Endothelial cell of umbilical vein (primary cell): ENCODE data around the gene GALNT12. TPM values are rescaled to one million over a fixed set of nuclear protein-coding genes. Genes with fewer than 3 reads are reported as not detected.

Source experiments
- BruUV-seq: library from RNA; stranded (reverse); fragments of 400-500 nt; replicated peaks from 2 replicates; lab custom pipeline; 2021; lab: Mats Ljungman, UMichigan
- CTCF ChIA-PET: fragments of 300-600, 350-600 bp; sonication (Branson Sonifier 250); formaldehyde crosslinking; loops from one replicate; lab custom pipeline; 2021; ENCODE audit warnings: antibody characterized with exemption, inconsistent platforms; lab: Charles Lee
- POLR2A ChIA-PET: fragments of 300-600, 350-600 bp; sonication (Branson Sonifier 250); formaldehyde crosslinking; loops from one replicate; lab custom pipeline; 2021; ENCODE audit warnings: antibody characterized with exemption, inconsistent platforms; lab: Charles Lee
- DNase-seq: peaks from one replicate; pipeline ENCODE4 v3.0.0-alpha.2; 2011; ENCODE audit warnings: low read depth, low spot score
- FAIRE-seq: peaks from 2 replicates; lab custom pipeline; 2011; peaks lifted over from hg19 to GRCh38; lab: Jason Lieb, UNC
- H2AFZ ChIP-seq: 2 replicates; pipeline ENCODE4 v1.6.0; 2012; ENCODE audit warnings: low read depth, low read length, control low read depth, inconsistent platforms
- H3K27ac ChIP-seq: 2 replicates; pipeline ENCODE4 v1.5.1; 2011; ENCODE audit warnings: low read depth, mild to moderate bottlenecking, control low read depth, low read length, moderate library complexity; ENCODE audit not compliant: insufficient read depth
- H3K27me3 ChIP-seq, 2 experiments: 2 replicates each; pipeline versions ENCODE4 v1.6.0 to v1.6.1; 2011; ENCODE audit warnings: low read length in 2 of 2, mixed read lengths in 1 of 2; ENCODE audit not compliant: control insufficient read depth in 2 of 2, insufficient read depth in 2 of 2
- H3K36me3 ChIP-seq, 2 experiments: 2 replicates in 1 of 2; 3 replicates in 1 of 2; pipeline ENCODE4 v1.5.1; 2011; ENCODE audit warnings: low read length in 2 of 2, mild to moderate bottlenecking in 1 of 2, moderate library complexity in 1 of 2; ENCODE audit not compliant: control insufficient read depth in 2 of 2, insufficient read depth in 2 of 2; ENCODE audit errors: extremely low read depth in 1 of 2
- H3K4me1 ChIP-seq: 3 replicates; pipeline ENCODE4 v1.5.1; 2011; ENCODE audit warnings: mild to moderate bottlenecking, low read length; ENCODE audit not compliant: control insufficient read depth, insufficient read depth; ENCODE audit errors: extremely low read depth
- H3K4me2 ChIP-seq: 2 replicates; pipeline ENCODE4 v1.6.1; 2011; ENCODE audit warnings: low read length, control low read depth, mixed read lengths; ENCODE audit not compliant: insufficient read depth
- H3K4me3 ChIP-seq, 3 experiments: fragments of 200-600 bp in 1 of 3; sonication (generic), shearing (Covaris generic) in 1 of 3; replicated peaks in 1 of 3; 2 replicates each; pipeline ENCODE4 v1.5.1; 2011 to 2016; ENCODE audit warnings: control low read depth in 3 of 3, low read length in 3 of 3, mild to moderate bottlenecking in 2 of 3, inconsistent platforms in 1 of 3, low read depth in 1 of 3, moderate library complexity in 1 of 3; ENCODE audit not compliant: insufficient read depth in 1 of 3
- H3K79me2 ChIP-seq: 2 replicates; pipeline ENCODE4 v1.6.0; 2012; ENCODE audit warnings: low read length, inconsistent platforms; ENCODE audit not compliant: control insufficient read depth, insufficient read depth
- H3K9ac ChIP-seq: replicated peaks from 2 replicates; pipeline ENCODE3; 2011; ENCODE audit warnings: low read length, control low read depth; ENCODE audit not compliant: insufficient read depth; ENCODE audit errors: extremely low read depth
- H3K9me1 ChIP-seq: replicated peaks from 3 replicates; pipeline ENCODE4 v1.6.0; 2011; ENCODE audit warnings: mild to moderate bottlenecking, low read length; ENCODE audit not compliant: control insufficient read depth, insufficient read depth; ENCODE audit errors: extremely low read depth
- H3K9me3 ChIP-seq: replicated peaks from 2 replicates; pipeline ENCODE4 v1.5.1; 2012; ENCODE audit warnings: low read length, inconsistent platforms; ENCODE audit not compliant: control insufficient read depth, insufficient read depth
- H4K20me1 ChIP-seq: replicated peaks from 2 replicates; pipeline ENCODE3; 2011; ENCODE audit warnings: mild to moderate bottlenecking, low read length; ENCODE audit not compliant: control insufficient read depth, insufficient read depth; ENCODE audit errors: extremely low read depth
- CTCF ChIP-seq, 2 donors: IDR thresholded peaks; 1 replicate in 1 of 2; 2 replicates in 1 of 2; pipeline ENCODE4 v1.5.1; 2011; ENCODE audit warnings: low read length in 2 of 2, mild to moderate bottlenecking in 2 of 2, moderate library complexity in 2 of 2, control low read depth in 1 of 2, inconsistent platforms in 1 of 2, low read depth in 1 of 2; ENCODE audit not compliant: insufficient read depth in 1 of 2; ENCODE audit errors: extremely low read depth in 1 of 2
- EZH2 ChIP-seq: IDR thresholded peaks from 2 replicates; pipeline ENCODE4 v1.6.1; 2012; ENCODE audit warnings: borderline replicate concordance, low read depth, mild to moderate bottlenecking, moderate library complexity, low read length, inconsistent platforms; ENCODE audit not compliant: severe bottlenecking
- FOS ChIP-seq: IDR thresholded peaks from 2 replicates; pipeline ENCODE4 v1.6.1; 2011; ENCODE audit warnings: mild to moderate bottlenecking, low read length, moderate library complexity, borderline replicate concordance; ENCODE audit not compliant: insufficient read depth
- GATA2 ChIP-seq: IDR thresholded peaks from 2 replicates; pipeline ENCODE4 v1.7.0; 2011; ENCODE audit warnings: low read depth, mild to moderate bottlenecking, moderate library complexity, mixed read lengths, low read length; ENCODE audit not compliant: insufficient read length, insufficient read depth
- JUN ChIP-seq: IDR thresholded peaks from 2 replicates; pipeline ENCODE4 v1.6.1; 2011; ENCODE audit warnings: borderline replicate concordance, low read depth; ENCODE audit not compliant: insufficient read length, insufficient read depth
- MAX ChIP-seq: IDR thresholded peaks from 2 replicates; pipeline ENCODE4 v1.6.1; 2011; ENCODE audit not compliant: insufficient read depth, insufficient read length
- MYC ChIP-seq: IDR thresholded peaks from one replicate; pipeline ENCODE4 v1.6.1; 2011; ENCODE audit warnings: mild to moderate bottlenecking, low read depth, low read length
- POLR2A ChIP-seq: IDR thresholded peaks from 2 replicates; pipeline ENCODE4 v1.6.1; 2012; ENCODE audit warnings: low read depth, mild to moderate bottlenecking, control low read depth, low read length
- POLR2AphosphoS5 ChIP-seq: IDR thresholded peaks from 2 replicates; pipeline ENCODE4 v1.6.1; 2012; ENCODE audit warnings: low read depth, mild to moderate bottlenecking, control low read depth, low read length, moderate library complexity; ENCODE audit not compliant: insufficient read depth
- dilution Hi-C: fragments of 300-500 bp; cut with MboI; formaldehyde crosslinking; loops from one replicate; pipeline ENCODE4 v1.15.0; 2019; ENCODE audit warnings: low sequenced_read_pairs; ENCODE audit not compliant: extremely low pct_ligation_motif_present
- intact Hi-C: fragments of 100-400 bp; cut with micrococcal nuclease; formaldehyde crosslinking; loops from one replicate; pipeline ENCODE4 v1.10.0; 2022
- polyA plus RNA-seq, 4 experiments: library from polyadenylated mRNA; depleted of rRNA in 3 of 4; stranded (reverse) in 3 of 4; unstranded in 1 of 4; fragments of >200 nt; gene quantifications; 2 replicates each; pipeline versions ENCODE4 v1.2.1 to v1.2.3, GENCODE V29; 2011 to 2012; ENCODE audit warnings: missing spikeins in 1 of 4
- total RNA-seq: library from RNA; stranded (reverse); gene quantifications from 2 replicates; pipeline ENCODE4 v1.2.3, GENCODE V29; 2021

Gene GALNT12
- total and polyA plus RNA-seq, 2 donors (not counting 3 experiments of a cell fraction or from before 2014, with no cell fraction given): 0.26 to 0.44 TPM

- CTCF ChIA-PET: no interaction called here
- Histone ChIP-seq H3K27ac (no peak overlapping the region), H3K36me3 (no peaks in the 10 kb centered on the region), H4K20me1 (no peaks in the 10 kb centered on the region), H3K4me1 (no peaks in the 10 kb centered on the region), H3K9me1 (no peaks in the 10 kb centered on the region), H3K27me3 (peaks cover 2 to 9% of the 10 kb centered on the region in 2 experiments), H3K4me3 (no peak overlapping the region), H3K4me2 (no peak overlapping the region), H3K9me3 (no peaks in the 10 kb centered on the region), H3K9ac (no peak overlapping the region), H2AFZ (no peak overlapping the region), H3K79me2 (no peaks in the 10 kb centered on the region)
- dilution Hi-C loops: no loop called here
- TF ChIP-seq POLR2A: no peak
- no peak for TF ChIP-seq JUN
- TF ChIP-seq POLR2AphosphoS5: no peak
- TF ChIP-seq CTCF (IDR thresholded peaks at IDR 0.05; ENCODE audit: extremely low read depth in 1 of 2, insufficient read depth in 1 of 2, low read depth in 1 of 2, low read length in 2 of 2): no peak
- POLR2A ChIA-PET: no interaction called here
- FAIRE-seq (no peak), DNase-seq (no peak)
- no TSS peak for BruUV-seq
- intact Hi-C loops: no loop called here
These were observed 73.0 kb downstream of the GALNT12 start for GRCh38 chr9:98880311-98881015.

GRCh38 chr9:98881356-98881755, 73.9 kb downstream of the GALNT12 start:
- no peak for DNase-seq
- no peaks in the 10 kb centered on the region for H3K9me1 ChIP-seq
- ChIA-PET POLR2A (no interaction called here), CTCF (no interaction called here)
- no peak for FAIRE-seq
- no peaks in the 10 kb centered on the region for H4K20me1 ChIP-seq
- intact Hi-C loops: no loop called here
- dilution Hi-C loops: no loop called here
- H3K27me3 ChIP-seq: peaks cover 2 to 9% of the 10 kb centered on the region in 2 experiments
- H3K27ac ChIP-seq: no peak overlapping the region
- no peak overlapping the region for H3K4me2 ChIP-seq
- no TSS peak for BruUV-seq
- no peaks in the 10 kb centered on the region for H3K9me3 ChIP-seq
- no peak for TF ChIP-seq MAX
- no peak for TF ChIP-seq JUN
- TF ChIP-seq GATA2: no peak
- no peak for TF ChIP-seq CTCF (IDR thresholded peaks at IDR 0.05; ENCODE audit: extremely low read depth in 1 of 2, insufficient read depth in 1 of 2, low read depth in 1 of 2, low read length in 2 of 2)
- no peak for TF ChIP-seq MYC
- TF ChIP-seq POLR2AphosphoS5: no peak
- TF ChIP-seq FOS: no peak
- no peak for TF ChIP-seq POLR2A
- TF ChIP-seq EZH2: no peak
- H3K36me3 ChIP-seq: no peaks in the 10 kb centered on the region
- H3K9ac ChIP-seq: no peak overlapping the region
- no peak overlapping the region for H2AFZ ChIP-seq
- peaks cover 8% of the 10 kb centered on the region for H3K4me1 ChIP-seq
- no peak overlapping the region for H3K4me3 ChIP-seq
- no peaks in the 10 kb centered on the region for H3K79me2 ChIP-seq
